H1 (cell line): ENCODE results near the gene NFIC. TPM values are rescaled to one million over a fixed set of nuclear protein-coding genes. Genes with fewer than 3 reads are reported as not detected.

Experiments
- CTCF ChIA-PET: fragments of 300-600 bp; sonication (Branson Sonifier 250); formaldehyde crosslinking; loops from one replicate; lab custom pipeline; 2021; ENCODE audit not compliant: partially characterized antibody; lab: Charles Lee
- POLR2A ChIA-PET: fragments of 300-600 bp; sonication (Branson Sonifier 250); formaldehyde crosslinking; loops from one replicate; lab custom pipeline; 2021; ENCODE audit warnings: inconsistent platforms; ENCODE audit not compliant: partially characterized antibody; lab: Charles Lee
- DNase-seq, 2 experiments: peaks; one replicate each; pipeline versions ENCODE4 v3.0.0 to v3.0.0-alpha.2; 2010 to 2022; ENCODE audit warnings: low spot score in 2 of 2, low read depth in 1 of 2, mixed read lengths in 1 of 2
- FAIRE-seq: peaks from 2 replicates; lab custom pipeline; 2011; peaks lifted over from hg19 to GRCh38; lab: Jason Lieb, UNC
- H2AFZ ChIP-seq: 2 replicates; pipeline ENCODE4 v1.8.1; 2012; ENCODE audit warnings: low read length, inconsistent platforms
- H2AK5ac ChIP-seq: 2 replicates; pipeline ENCODE4 v1.6.1; 2013; ENCODE audit warnings: low read depth, low read length
- H2BK120ac ChIP-seq: replicated peaks from 2 replicates; pipeline ENCODE3; 2013; ENCODE audit warnings: low read depth, low read length, inconsistent platforms
- H2BK12ac ChIP-seq: 2 replicates; pipeline ENCODE4 v1.6.1; 2013; ENCODE audit warnings: low read depth, low read length
- H2BK15ac ChIP-seq: 2 replicates; pipeline ENCODE4 v1.6.1; 2013; ENCODE audit warnings: low read length
- H2BK20ac ChIP-seq: 2 replicates; pipeline ENCODE4 v1.6.1; 2013; ENCODE audit warnings: low read length
- H2BK5ac ChIP-seq: 2 replicates; pipeline ENCODE4 v1.6.1; 2013; ENCODE audit warnings: low read depth, low read length
- H3K14ac ChIP-seq: 2 replicates; pipeline ENCODE4 v1.6.1; 2013; ENCODE audit warnings: inconsistent platforms; ENCODE audit not compliant: insufficient read length
- H3K18ac ChIP-seq: 2 replicates; pipeline ENCODE4 v1.6.1; 2013; ENCODE audit warnings: low read length; ENCODE audit errors: extremely low read depth
- H3K23ac ChIP-seq: 2 replicates; pipeline ENCODE4 v1.6.1; 2013; ENCODE audit warnings: inconsistent platforms; ENCODE audit not compliant: insufficient read length
- H3K23me2 ChIP-seq: 2 replicates; pipeline ENCODE4 v1.6.1; 2013; ENCODE audit warnings: low read depth, low read length
- H3K27ac ChIP-seq: 2 replicates; pipeline ENCODE4 v1.6.1; 2011; ENCODE audit warnings: low read depth, low read length, inconsistent platforms
- H3K27me3 ChIP-seq, 4 experiments: replicated peaks in 1 of 4; 1 replicate in 1 of 4; 2 replicates in 3 of 4; pipeline versions ENCODE4 v1.6.1 to v1.8.1; 2011 to 2013; ENCODE audit warnings: low read length in 3 of 4, mild to moderate bottlenecking in 3 of 4, inconsistent platforms in 2 of 4, mixed read lengths in 2 of 4, moderate library complexity in 1 of 4; ENCODE audit not compliant: control insufficient read depth in 3 of 4, insufficient read depth in 3 of 4; ENCODE audit errors: extremely low read depth in 1 of 4
- H3K36me3 ChIP-seq, 4 experiments: 2 replicates each; pipeline versions ENCODE4 v1.6.1 to v1.8.1; 2011 to 2013; ENCODE audit warnings: mild to moderate bottlenecking in 4 of 4, low read length in 3 of 4, moderate library complexity in 2 of 4, control low read depth in 1 of 4, inconsistent platforms in 1 of 4; ENCODE audit not compliant: insufficient read depth in 4 of 4, control insufficient read depth in 2 of 4
- H3K4ac ChIP-seq: replicated peaks from 2 replicates; pipeline ENCODE3; 2013; ENCODE audit warnings: low read length, low read depth, mixed read lengths, inconsistent platforms; ENCODE audit not compliant: insufficient read length
- H3K4me1 ChIP-seq, 4 experiments: replicated peaks in 1 of 4; 1 replicate in 1 of 4; 2 replicates in 3 of 4; pipeline versions ENCODE4 v1.6.1 to v1.8.1; 2011 to 2013; ENCODE audit warnings: low read length in 3 of 4, inconsistent platforms in 2 of 4, mixed read lengths in 1 of 4; ENCODE audit not compliant: insufficient read depth in 4 of 4, control insufficient read depth in 3 of 4
- H3K4me2 ChIP-seq, 2 experiments: 2 replicates each; pipeline versions ENCODE4 v1.6.1 to v1.8.1; 2011 to 2013; ENCODE audit warnings: low read depth in 2 of 2, low read length in 2 of 2, control low read depth in 1 of 2, inconsistent platforms in 1 of 2, mild to moderate bottlenecking in 1 of 2; ENCODE audit not compliant: insufficient read depth in 1 of 2
- H3K4me3 ChIP-seq, 4 experiments: fragments of 200-600, 300-600 bp in 1 of 4; sonication (generic), shearing (Covaris generic), sonication (Bioruptor Twin) in 1 of 4; 2 replicates each; pipeline versions ENCODE4 v1.5.1 to v1.8.1; 2011 to 2016; ENCODE audit warnings: low read length in 4 of 4, low read depth in 3 of 4, control low read depth in 2 of 4, inconsistent platforms in 2 of 4, mild to moderate bottlenecking in 2 of 4, mixed read lengths in 1 of 4, moderate library complexity in 1 of 4; ENCODE audit not compliant: insufficient read depth in 2 of 4; ENCODE audit errors: extremely low read depth in 1 of 4
- H3K56ac ChIP-seq: replicated peaks from 2 replicates; pipeline ENCODE3; 2013; ENCODE audit warnings: low read depth, mild to moderate bottlenecking, mixed read lengths, low read length, inconsistent platforms; ENCODE audit not compliant: insufficient read length
- H3K79me1 ChIP-seq: 2 replicates; pipeline ENCODE4 v1.6.1; 2013; ENCODE audit warnings: low read depth, low read length, control low read depth
- H3K79me2 ChIP-seq, 2 experiments: 2 replicates each; pipeline versions ENCODE4 v1.6.1 to v1.8.1; 2012 to 2013; ENCODE audit warnings: low read length in 2 of 2, mild to moderate bottlenecking in 2 of 2, inconsistent platforms in 1 of 2; ENCODE audit not compliant: insufficient read depth in 2 of 2, control insufficient read depth in 1 of 2
- H3K9ac ChIP-seq, 4 experiments: replicated peaks in 1 of 4; 1 replicate in 1 of 4; 2 replicates in 3 of 4; pipeline versions ENCODE4 v1.6.1 to v1.8.1; 2011 to 2013; ENCODE audit warnings: low read depth in 3 of 4, low read length in 3 of 4, control low read depth in 2 of 4, mild to moderate bottlenecking in 2 of 4, moderate library complexity in 2 of 4, inconsistent platforms in 1 of 4; ENCODE audit errors: extremely low read depth in 1 of 4
- H3K9me3 ChIP-seq, 2 experiments: 2 replicates each; pipeline versions ENCODE4 v1.6.1 to v1.8.1; 2012 to 2013; ENCODE audit warnings: mild to moderate bottlenecking in 2 of 2, moderate library complexity in 2 of 2, control low read depth in 1 of 2, inconsistent platforms in 1 of 2, low read depth in 1 of 2, low read length in 1 of 2, mixed read lengths in 1 of 2; ENCODE audit not compliant: insufficient read depth in 2 of 2
- H4K20me1 ChIP-seq, 2 experiments: replicated peaks in 1 of 2; 2 replicates each; pipeline versions ENCODE3 to v1.8.1; 2011 to 2013; ENCODE audit warnings: inconsistent platforms in 2 of 2, low read length in 2 of 2, mild to moderate bottlenecking in 1 of 2; ENCODE audit not compliant: insufficient read depth in 2 of 2, control insufficient read depth in 1 of 2
- H4K5ac ChIP-seq: 2 replicates; pipeline ENCODE4 v1.6.1; 2013; ENCODE audit warnings: low read length, low read depth, mixed read lengths, inconsistent platforms; ENCODE audit not compliant: insufficient read length
- H4K8ac ChIP-seq: 2 replicates; pipeline ENCODE4 v1.8.0; 2013; ENCODE audit warnings: mild to moderate bottlenecking, moderate library complexity, low read length, inconsistent platforms; ENCODE audit not compliant: insufficient read depth; ENCODE audit errors: extremely low read depth
- H4K91ac ChIP-seq: replicated peaks from 2 replicates; pipeline ENCODE3; 2013; ENCODE audit warnings: low read length, mixed read lengths, inconsistent platforms; ENCODE audit not compliant: insufficient read length
- BRCA1 ChIP-seq: IDR thresholded peaks from 2 replicates; pipeline ENCODE4 v1.6.1; 2012; ENCODE audit warnings: low read depth, low read length, improper control_type of control experiment
- CBX8 ChIP-seq: fragments of 300-800, 300-1000 bp; sonication (generic); IDR thresholded peaks from 2 replicates; pipeline ENCODE4 v1.7.1; 2016; ENCODE audit warnings: low read depth, low read length, borderline replicate concordance
- CTBP2 ChIP-seq: IDR thresholded peaks from 2 replicates; pipeline ENCODE4 v1.7.0; 2011; ENCODE audit warnings: borderline replicate concordance, mild to moderate bottlenecking, moderate library complexity, mixed read lengths, low read length; ENCODE audit not compliant: insufficient read depth, insufficient read length
- CTCF ChIP-seq, 3 experiments: IDR thresholded peaks; 1 replicate in 2 of 3; 2 replicates in 1 of 3; pipeline versions ENCODE4 v1.5.1 to v1.6.1; 2011; ENCODE audit warnings: low read length in 3 of 3, mild to moderate bottlenecking in 3 of 3, inconsistent platforms in 2 of 3, low read depth in 1 of 3, moderate library complexity in 1 of 3; ENCODE audit not compliant: insufficient read depth in 1 of 3; ENCODE audit errors: control extremely low read depth in 1 of 3
- E2F6 ChIP-seq: IDR thresholded peaks from 2 replicates; pipeline ENCODE4 v1.6.1; 2012; ENCODE audit warnings: inconsistent platforms
- FOSL1 ChIP-seq: IDR thresholded peaks from 2 replicates; pipeline ENCODE4 v1.6.1; 2011; ENCODE audit warnings: mild to moderate bottlenecking, low read depth, low read length, moderate library complexity; ENCODE audit not compliant: insufficient read depth
- RAD21 ChIP-seq, 2 experiments: IDR thresholded peaks in 1 of 2; conservative IDR thresholded peaks in 1 of 2; 2 replicates each; pipeline ENCODE4 v1.6.1; 2011; ENCODE audit warnings: low read depth in 2 of 2, low read length in 2 of 2, improper control_type of control experiment in 1 of 2, inconsistent platforms in 1 of 2, mild to moderate bottlenecking in 1 of 2, moderate library complexity in 1 of 2
- USF2 ChIP-seq: IDR thresholded peaks from 2 replicates; pipeline ENCODE4 v1.6.1; 2011; ENCODE audit warnings: low read length, improper control_type of control experiment
- WGBS, 2 experiments: shearing (Covaris generic) in 1 of 2; methylation state at CpG; one replicate each; pipeline versions ENCODE4 v1.1.6 to v1.1.7; 2013 to 2015; ENCODE audit warnings: low lambda C conversion rate in 2 of 2, mixed read lengths in 2 of 2, inconsistent platforms in 1 of 2, low coverage in 1 of 2, missing lambda C conversion rate in 1 of 2; ENCODE audit not compliant: insufficient replicate concordance in 2 of 2, insufficient coverage in 1 of 2, insufficient read length in 1 of 2; ENCODE audit errors: extremely low coverage in 1 of 2, missing lambda C conversion rate in 1 of 2; 5-methylcytosine and 5-hydroxymethylcytosine counted together
- polyA plus RNA-seq, 7 experiments: library from polyadenylated mRNA; depleted of rRNA in 3 of 7; stranded (reverse) in 5 of 7; unstranded in 2 of 7; fragments of >200 nt in 5 of 7; fragments of 200-250 nt in 2 of 7; gene quantifications; 1 replicate in 5 of 7; 2 replicates in 1 of 7; 4 replicates in 1 of 7; pipeline versions ENCODE4 v1.2.1 to v1.2.3, GENCODE V29; 2011 to 2013; ENCODE audit warnings: missing spikeins in 2 of 7, mixed read lengths in 2 of 7
- total RNA-seq: library from RNA; stranded (reverse); fragmentation: NEBNext Ultra II Directional; extraction: Animal tissue kit (Norgen Biotek cat#: 25700); gene quantifications from 2 replicates; pipeline ENCODE4 v1.2.1, GENCODE V29; 2021

NFIC gene
- total and polyA plus RNA-seq, 2 of the 8 experiments (the other 6 are each of a cell fraction or from before 2014, with no cell fraction given), result 0.56 to 3.2 TPM

- no peak overlapping the region for H3K14ac ChIP-seq
- ChIA-PET POLR2A (interaction anchor here (0.9 to 2.3 kb wide), 3 partner anchors 9 to 45 kb away, joined by 3 to 7 read pairs (median 3); partner anchors contain the start of gene FZR1), CTCF (interaction anchor here (1.0 to 5.4 kb wide), 4 partner anchors 12 to 32 kb away, joined by 3 to 28 read pairs (median 10); partner anchors contain the start of gene DOHH)
- H3K23me2 ChIP-seq, result no peaks in the 10 kb centered on the region
- peaks cover 29% of the 10 kb centered on the region for H3K79me1 ChIP-seq
- H3K4me3 ChIP-seq, result no peak overlapping the region
- H3K4me1 ChIP-seq, result peaks cover 0 to 20% (median 18%) of the 10 kb centered on the region in 4 experiments; a peak in 6 of 7 replicates
- no peak overlapping the region for H2AFZ ChIP-seq
- H3K79me2 ChIP-seq, result peaks cover 0 to 76% of the 10 kb centered on the region in 2 experiments; a peak in 3 of 4 replicates
- no peak overlapping the region for H3K27ac ChIP-seq
- WGBS, 2 experiments, result 90% methylated on average over 12 of the region's 12 CpGs; no CpG with 5 or more reads in 1 of the 2 experiments
- H3K9ac ChIP-seq, result no peak overlapping the region
- no peak overlapping the region for H4K8ac ChIP-seq
- DNase-seq (no peak), FAIRE-seq (no peak)
- H4K91ac ChIP-seq, result no peak overlapping the region
- no peak overlapping the region for H2BK20ac ChIP-seq
- no peak overlapping the region for H3K4ac ChIP-seq
- H2BK5ac ChIP-seq, result peak overlapping the region; percentile 44; the same call in 1 of the 2 replicates
- H3K4me2 ChIP-seq, result no peak overlapping the region
- no peak overlapping the region for H2BK15ac ChIP-seq
- no peak overlapping the region for H3K18ac ChIP-seq
- H2AK5ac ChIP-seq, result no peak overlapping the region
- H2BK120ac ChIP-seq, result no peak overlapping the region
- H4K5ac ChIP-seq, result no peak overlapping the region
- H3K27me3 ChIP-seq, result no peaks in the 10 kb centered on the region
- H3K56ac ChIP-seq, result no peak overlapping the region
- H3K36me3 ChIP-seq, result no peaks in the 10 kb centered on the region; a peak in 1 of 8 replicates
- no peaks in the 10 kb centered on the region for H3K9me3 ChIP-seq
- H2BK12ac ChIP-seq, result no peak overlapping the region
- H3K23ac ChIP-seq, result no peak overlapping the region
- H4K20me1 ChIP-seq, result peaks cover 8 to 23% of the 10 kb centered on the region in 2 experiments
- TF ChIP-seq E2F6 (no peak), CTCF (IDR thresholded peaks at IDR 0.05; ENCODE audit: control extremely low read depth in 1 of 3, insufficient read depth in 1 of 3, low read depth in 1 of 3, low read length in 3 of 3) (no peak), CTBP2 (no peak), USF2 (no peak), BRCA1 (no peak), RAD21 (IDR thresholded peaks at IDR 0.05 in 1 of 2, conservative IDR thresholded peaks at IDR 0.05 in 1 of 2; ENCODE audit: low read depth in 2 of 2, low read length in 2 of 2) (no peak), FOSL1 (no peak), CBX8 (no peak)
Measured at GRCh38 chr19:3514930-3515329, 148.5 kb downstream of the NFIC start.
